Ishikawa (cell line): ENCODE data around the gene TMC2.

ENCODE experiments used
- CEBPB ChIP-seq: IDR thresholded peaks from 2 replicates; pipeline ENCODE4 v1.6.1; 2012
- CREB1 ChIP-seq: IDR thresholded peaks from 2 replicates; pipeline ENCODE4 v1.6.1; 2012; ENCODE audit warnings: low read depth
- EGR1 ChIP-seq: IDR thresholded peaks from 2 replicates; pipeline ENCODE4 v1.6.1; 2012
- EP300 ChIP-seq: IDR thresholded peaks from 2 replicates; pipeline ENCODE4 v1.6.1; 2012; ENCODE audit warnings: borderline replicate concordance
- FOXM1 ChIP-seq: IDR thresholded peaks from 2 replicates; pipeline ENCODE4 v1.6.1; 2012; ENCODE audit warnings: low read depth, borderline replicate concordance
- NFIC ChIP-seq: IDR thresholded peaks from 2 replicates; pipeline ENCODE4 v1.6.1; 2012
- RAD21 ChIP-seq: IDR thresholded peaks from 2 replicates; pipeline ENCODE4 v1.6.1; 2012; ENCODE audit warnings: low read depth
- REST ChIP-seq: IDR thresholded peaks from 2 replicates; pipeline ENCODE4 v1.6.1; 2012; ENCODE audit warnings: low read depth, mild to moderate bottlenecking
- TAF1 ChIP-seq: IDR thresholded peaks from 2 replicates; pipeline ENCODE4 v1.6.1; 2012; ENCODE audit warnings: low read depth, mild to moderate bottlenecking
- TCF12 ChIP-seq: IDR thresholded peaks from 2 replicates; pipeline ENCODE4 v1.6.1; 2012; ENCODE audit warnings: low read depth
- TEAD4 ChIP-seq: IDR thresholded peaks from 2 replicates; pipeline ENCODE4 v1.6.1; 2012
- USF1 ChIP-seq: IDR thresholded peaks from 2 replicates; pipeline ENCODE4 v1.6.1; 2012
- YY1 ChIP-seq: IDR thresholded peaks from 2 replicates; pipeline ENCODE4 v1.6.1; 2012; ENCODE audit warnings: low read depth
- ZBTB7A ChIP-seq: IDR thresholded peaks from 2 replicates; pipeline ENCODE4 v1.6.1; 2012; ENCODE audit warnings: low read depth
- TF ChIP-seq, protein P1 (sequence below): IDR thresholded peaks from 2 replicates; pipeline ENCODE4 v1.6.1; 2012

TMC2 gene

GRCh38 chr20:2658414-2659354 is 122.3 kb downstream of the TMC2 start:
- TF ChIP-seq EP300 = no peak
- TF ChIP-seq REST = no peak
- no peak for TF ChIP-seq ZBTB7A
- TF ChIP-seq CREB1 = no peak
- no peak for TF ChIP-seq USF1
- TF ChIP-seq TAF1 = no peak
- no peak for TF ChIP-seq EGR1
- no peak for TF ChIP-seq RAD21
- no peak for TF ChIP-seq FOXM1
- no peak for TF ChIP-seq TCF12
- TF ChIP-seq CEBPB = no peak
- TF ChIP-seq, protein P1, sequence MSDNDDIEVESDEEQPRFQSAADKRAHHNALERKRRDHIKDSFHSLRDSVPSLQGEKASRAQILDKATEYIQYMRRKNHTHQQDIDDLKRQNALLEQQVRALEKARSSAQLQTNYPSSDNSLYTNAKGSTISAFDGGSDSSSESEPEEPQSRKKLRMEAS = no peak
- no peak for TF ChIP-seq YY1
- TF ChIP-seq NFIC = no peak
- TF ChIP-seq TEAD4 = no peak

- TF ChIP-seq EGR1 (no peak), RAD21 (no peak), TEAD4 (no peak), EP300 (no peak), USF1 (no peak), YY1 (no peak), TAF1 (no peak), CREB1 (no peak), NFIC (no peak), TCF12 (no peak), ZBTB7A (no peak), FOXM1 (no peak), CEBPB (no peak), REST (no peak)
- TF ChIP-seq, protein P1 = no peak
Observed at GRCh38 chr20:2659547-2659946, 123.2 kb downstream of the TMC2 start.

DNA sequence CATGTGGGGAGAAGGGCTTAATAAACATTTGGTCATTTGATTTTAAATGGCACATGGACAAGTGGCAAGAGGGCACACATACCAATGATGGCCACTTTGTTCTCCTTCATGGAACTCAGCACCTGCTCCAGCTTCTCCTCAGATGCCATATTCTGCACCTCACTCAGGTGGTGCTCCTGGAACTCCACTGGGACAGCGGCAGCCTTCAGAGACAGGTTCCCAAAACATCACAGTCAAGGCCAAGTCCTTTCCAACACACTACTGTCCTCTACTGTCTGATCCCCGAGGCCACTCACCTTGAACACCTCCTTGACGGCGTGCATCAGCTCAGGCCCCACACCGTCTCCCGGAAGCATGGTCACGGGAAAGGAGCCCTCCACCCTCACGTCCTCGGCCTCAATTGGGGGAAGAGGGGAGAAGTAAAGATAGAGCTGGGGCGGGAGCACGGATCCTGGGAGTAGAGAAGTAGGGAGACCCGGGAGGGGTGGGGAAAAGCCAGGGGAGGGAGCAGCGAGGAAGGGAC is 127.1 kb downstream of the TMC2 start:
- TF ChIP-seq EP300 (no peak), TAF1 (no peak), CREB1 (no peak), EGR1 (no peak), ZBTB7A (no peak), YY1 (no peak), RAD21 (no peak), TEAD4 (no peak), FOXM1 (no peak), CEBPB (no peak), USF1 (no peak), TCF12 (no peak), NFIC (no peak), REST (no peak)
- TF ChIP-seq, protein P1 = no peak
